Activated T-cell treated with anti-CD3 and anti-CD28 coated beads for 4 hours (primary cell): ENCODE data around the gene SLCO2A1.

ENCODE experiments used
- DNase-seq: peaks from one replicate; pipeline ENCODE4 v3.0.0-alpha.2; 2020

Gene SLCO2A1

GRCh38 chr3:133973249-133973980 lies 56.3 kb downstream of the SLCO2A1 start:
- DNase-seq = no peak

GRCh38 chr3:133972156-133972555 lies 57.6 kb downstream of the SLCO2A1 start:
- no peak for DNase-seq

GRCh38 chr3:133970916-133971315 lies 58.8 kb downstream of the SLCO2A1 start:
- no peak for DNase-seq

- no peak for DNase-seq
These were observed 59.4 kb downstream of the SLCO2A1 start for GRCh38 chr3:133970339-133970738.

- no peak for DNase-seq
These were observed 61.5 kb downstream of the SLCO2A1 start for GRCh38 chr3:133967992-133968892.

GRCh38 chr3:133966954-133967353 lies 62.8 kb downstream of the SLCO2A1 start:
- DNase-seq = no peak

GRCh38 chr3:133965906-133966305 lies 63.8 kb downstream of the SLCO2A1 start:
- DNase-seq = no peak

GRCh38 chr3:133965013-133965570 lies 64.6 kb downstream of the SLCO2A1 start:
- DNase-seq = no peak

GRCh38 chr3:133964547-133964946 lies 65.2 kb downstream of the SLCO2A1 start:
- DNase-seq = no peak

GRCh38 chr3:133963657-133964396 lies 65.9 kb downstream of the SLCO2A1 start:
- DNase-seq = no peak

- no peak for DNase-seq
These were observed 66.9 kb downstream of the SLCO2A1 start for GRCh38 chr3:133962849-133963248.

- DNase-seq = no peak
These were observed 71.5 kb downstream of the SLCO2A1 start for GRCh38 chr3:133958071-133958805.

GRCh38 chr3:133956982-133957381 lies 72.7 kb downstream of the SLCO2A1 start:
- DNase-seq = no peak

GRCh38 chr3:133956353-133956752 lies 73.4 kb downstream of the SLCO2A1 start:
- no peak for DNase-seq

GRCh38 chr3:133955892-133956291 lies 73.8 kb downstream of the SLCO2A1 start:
- DNase-seq = no peak

GRCh38 chr3:133954717-133955360 lies 74.9 kb downstream of the SLCO2A1 start:
- no peak for DNase-seq

- no peak for DNase-seq
These were observed 76.4 kb downstream of the SLCO2A1 start for GRCh38 chr3:133953297-133953696.

GRCh38 chr3:133949438-133949837 lies 80.3 kb downstream of the SLCO2A1 start:
- DNase-seq = no peak

- DNase-seq = no peak
These were observed 80.7 kb downstream of the SLCO2A1 start for GRCh38 chr3:133948996-133949395.

- no peak for DNase-seq
These were observed 81.5 kb downstream of the SLCO2A1 start for GRCh38 chr3:133948131-133948810.
